Keratinocyte (primary cell): ENCODE measurements around the gene TBC1D2. TPM values are rescaled to one million over a fixed set of nuclear protein-coding genes. Genes with fewer than 3 reads are reported as not detected.
"Not testable (repeated sequence)": the region's sequence is repeated elsewhere in the genome, so short reads cannot be mapped to it uniquely, and the experiment has no call there.

ENCODE experiments used
- DNase-seq: peaks from one replicate; pipeline ENCODE4 v3.0.0-alpha.2; 2011; ENCODE audit warnings: low read depth, missing footprints, low spot score
- FAIRE-seq: peaks from 2 replicates; lab custom pipeline; 2011; peaks lifted over from hg19 to GRCh38; lab: Jason Lieb, UNC
- H2AFZ ChIP-seq: 2 replicates; pipeline ENCODE4 v1.6.0; 2012; ENCODE audit warnings: low read length, control low read depth, inconsistent platforms; ENCODE audit not compliant: control insufficient read depth
- H3K27ac ChIP-seq: 2 replicates; pipeline ENCODE4 v1.5.1; 2011; ENCODE audit warnings: low read length; ENCODE audit not compliant: control insufficient read depth, insufficient read depth
- H3K27me3 ChIP-seq: 3 replicates; pipeline ENCODE4 v1.6.0; 2011; ENCODE audit warnings: low read length; ENCODE audit not compliant: control insufficient read depth, insufficient read depth; ENCODE audit errors: extremely low read depth
- H3K36me3 ChIP-seq, 2 experiments: 2 replicates in 1 of 2; 3 replicates in 1 of 2; pipeline ENCODE4 v1.5.1; 2011; ENCODE audit warnings: low read length in 2 of 2, mild to moderate bottlenecking in 1 of 2; ENCODE audit not compliant: control insufficient read depth in 2 of 2, insufficient read depth in 2 of 2; ENCODE audit errors: extremely low read depth in 1 of 2
- H3K4me1 ChIP-seq: 3 replicates; pipeline ENCODE4 v1.5.1; 2011; ENCODE audit warnings: low read length; ENCODE audit not compliant: control insufficient read depth, insufficient read depth; ENCODE audit errors: extremely low read depth
- H3K4me2 ChIP-seq: 3 replicates; pipeline ENCODE4 v1.6.0; 2011; ENCODE audit warnings: low read depth, low read length; ENCODE audit not compliant: control insufficient read depth, insufficient read depth; ENCODE audit errors: extremely low read depth
- H3K4me3 ChIP-seq, 3 experiments: fragments of 200-600 bp in 1 of 3; sonication (generic) in 1 of 3; 2 replicates in 2 of 3; 3 replicates in 1 of 3; pipeline ENCODE4 v1.5.1; 2011 to 2016; ENCODE audit warnings: low read length in 3 of 3, mild to moderate bottlenecking in 3 of 3, control low read depth in 2 of 3, inconsistent platforms in 1 of 3, low read depth in 1 of 3, mixed read lengths in 1 of 3, mixed run types in 1 of 3, moderate library complexity in 1 of 3; ENCODE audit not compliant: control insufficient read depth in 2 of 3, insufficient read depth in 2 of 3; ENCODE audit errors: extremely low read depth in 1 of 3
- H3K79me2 ChIP-seq: 2 replicates; pipeline ENCODE4 v1.6.0; 2012; ENCODE audit warnings: low read length; ENCODE audit not compliant: control insufficient read depth, insufficient read depth
- H3K9ac ChIP-seq: 3 replicates; pipeline ENCODE4 v1.6.0; 2011; ENCODE audit warnings: low read length; ENCODE audit not compliant: control insufficient read depth, insufficient read depth; ENCODE audit errors: extremely low read depth
- H3K9me1 ChIP-seq: 3 replicates; pipeline ENCODE4 v1.6.0; 2011; ENCODE audit warnings: low read length; ENCODE audit not compliant: control insufficient read depth, insufficient read depth; ENCODE audit errors: extremely low read depth
- H3K9me3 ChIP-seq: 2 replicates; pipeline ENCODE4 v1.5.1; 2012; ENCODE audit warnings: low read depth, low read length; ENCODE audit not compliant: control insufficient read depth
- H4K20me1 ChIP-seq: 3 replicates; pipeline ENCODE4 v1.6.0; 2011; ENCODE audit warnings: low read length; ENCODE audit not compliant: control insufficient read depth, insufficient read depth; ENCODE audit errors: extremely low read depth
- CTCF ChIP-seq, 3 experiments: IDR thresholded peaks in 1 of 3; conservative IDR thresholded peaks in 1 of 3; optimal IDR thresholded peaks in 1 of 3; 2 replicates in 2 of 3; 3 replicates in 1 of 3; pipeline versions ENCODE3 to v1.5.1; 2011; ENCODE audit warnings: low read length in 3 of 3, mild to moderate bottlenecking in 3 of 3, moderate library complexity in 2 of 3, control low read depth in 1 of 3, inconsistent platforms in 1 of 3; ENCODE audit not compliant: insufficient read depth in 2 of 3; ENCODE audit errors: extremely low read depth in 1 of 3
- EZH2 ChIP-seq: IDR thresholded peaks from one replicate; pipeline ENCODE4 v1.6.1; 2012; ENCODE audit warnings: inconsistent platforms, mild to moderate bottlenecking, low read length, moderate library complexity
- dilution Hi-C: fragments of 300-500 bp; cut with MboI; formaldehyde crosslinking; loops from one replicate; pipeline ENCODE4 v1.7.0; 2020; ENCODE audit warnings: low sequenced_read_pairs; ENCODE audit not compliant: extremely low pct_ligation_motif_present
- polyA plus RNA-seq, 5 experiments: library from polyadenylated mRNA; depleted of rRNA in 3 of 5; stranded (reverse) in 3 of 5; stranded (forward) in 1 of 5; unstranded in 1 of 5; fragments of >200 nt; gene quantifications; 1 replicate in 1 of 5; 2 replicates in 3 of 5; 3 replicates in 1 of 5; pipeline versions ENCODE4 v1.2.1 to v1.2.3, GENCODE V29; 2011 to 2012; ENCODE audit warnings: missing spikeins in 2 of 5, low read depth in 1 of 5, low replicate concordance in 1 of 5

Gene TBC1D2
- polyA plus RNA-seq, 1 donor (not counting 4 experiments of a cell fraction or from before 2014, with no cell fraction given), result 59.2 TPM

DNA sequence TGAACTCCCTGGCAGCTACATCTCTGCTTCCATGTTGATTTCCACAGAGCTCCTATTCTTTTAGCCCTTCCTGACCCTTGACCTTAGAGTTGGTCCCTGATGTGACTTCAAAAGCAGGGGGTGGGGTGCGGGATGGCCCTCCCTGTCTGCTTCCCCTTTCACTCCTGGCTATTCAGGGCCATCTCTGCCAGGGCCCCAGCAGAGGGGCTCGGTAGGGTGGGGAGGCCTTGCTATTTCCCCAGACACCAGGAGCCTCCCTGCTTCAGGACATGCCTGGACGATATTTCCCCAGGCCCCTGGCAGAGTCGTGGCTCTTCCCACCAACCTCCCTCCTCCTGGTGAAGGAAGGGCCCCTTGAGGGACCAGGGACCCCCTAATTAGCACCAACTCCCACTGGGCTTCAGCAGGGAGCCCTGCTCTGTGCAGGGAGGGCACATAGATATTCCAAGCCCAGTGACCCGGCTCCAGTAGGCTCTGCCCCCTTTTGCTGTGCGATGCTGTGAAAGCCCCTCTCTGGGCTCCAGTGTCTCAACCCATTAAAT is 80.3 kb downstream of the TBC1D2 start:
- DNase-seq, result no peak
- H3K9me1 ChIP-seq, result peaks cover 5% of the 10 kb centered on the region
- FAIRE-seq, result no peak
- no peak overlapping the region for H3K4me3 ChIP-seq
- no peaks in the 10 kb centered on the region for H3K27me3 ChIP-seq
- no peak overlapping the region for H2AFZ ChIP-seq
- H3K27ac ChIP-seq, result no peak overlapping the region
- H4K20me1 ChIP-seq, result peaks cover 4% of the 10 kb centered on the region
- no peak for TF ChIP-seq CTCF (optimal IDR thresholded peaks at IDR 0.05 in 1 of 3, IDR thresholded peaks at IDR 0.05 in 1 of 3, conservative IDR thresholded peaks at IDR 0.05 in 1 of 3; ENCODE audit: extremely low read depth in 1 of 3, insufficient read depth in 2 of 3, low read length in 3 of 3)
- TF ChIP-seq EZH2, result no peak
- dilution Hi-C loops, result no loop called here
- H3K4me1 ChIP-seq, result peaks cover 7% of the 10 kb centered on the region
- H3K36me3 ChIP-seq, result peaks cover 0 to 1% of the 10 kb centered on the region in 2 experiments
- H3K79me2 ChIP-seq, result peaks cover 84% of the 10 kb centered on the region
- no peak overlapping the region for H3K9ac ChIP-seq
- no peaks in the 10 kb centered on the region for H3K9me3 ChIP-seq
- no peak overlapping the region for H3K4me2 ChIP-seq

- Histone ChIP-seq H3K4me1 (peaks cover 11% of the 10 kb centered on the region), H3K79me2 (peaks cover 85% of the 10 kb centered on the region)
- H3K9me3 ChIP-seq, DNase-seq, H3K4me3 ChIP-seq, H3K27me3 ChIP-seq, H2AFZ ChIP-seq, H3K27ac ChIP-seq, FAIRE-seq, H4K20me1 ChIP-seq, dilution Hi-C loops, H3K9me1 ChIP-seq, H3K9ac ChIP-seq, H3K36me3 ChIP-seq, H3K4me2 ChIP-seq: not testable (repeated sequence)
Measured at GRCh38 chr9:98174502-98174918, 80.9 kb downstream of the TBC1D2 start.

DNA sequence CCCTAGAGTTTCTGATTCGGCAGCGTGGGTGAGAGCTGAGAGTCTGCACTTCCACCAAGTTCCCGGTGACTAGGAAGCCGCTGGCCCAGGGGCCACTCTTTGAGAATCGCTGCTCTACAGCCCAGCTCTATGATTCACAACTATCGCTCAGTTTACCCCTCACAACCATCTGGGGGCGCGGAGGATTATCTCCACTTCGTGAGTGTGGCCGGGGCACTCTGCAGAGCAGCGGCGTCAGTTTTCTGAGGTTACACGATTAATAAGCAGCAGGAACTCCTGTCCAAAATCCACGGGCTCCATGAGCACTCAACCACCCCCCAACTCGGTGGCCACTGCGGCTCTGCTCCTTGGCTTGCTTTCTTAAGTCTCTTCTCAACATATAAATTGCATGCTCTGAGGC is 82.3 kb downstream of the TBC1D2 start:
- dilution Hi-C loops, result no loop called here
- no peak for TF ChIP-seq CTCF (optimal IDR thresholded peaks at IDR 0.05 in 1 of 3, IDR thresholded peaks at IDR 0.05 in 1 of 3, conservative IDR thresholded peaks at IDR 0.05 in 1 of 3; ENCODE audit: extremely low read depth in 1 of 3, insufficient read depth in 2 of 3, low read length in 3 of 3)
- TF ChIP-seq EZH2, result no peak
- FAIRE-seq (no peak), DNase-seq (no peak)
- Histone ChIP-seq H3K9me1 (peaks cover 10% of the 10 kb centered on the region), H4K20me1 (peaks cover 6% of the 10 kb centered on the region), H3K9me3 (no peaks in the 10 kb centered on the region), H3K79me2 (peaks cover 82% of the 10 kb centered on the region), H2AFZ (no peak overlapping the region), H3K36me3 (no peaks in the 10 kb centered on the region), H3K4me2 (no peak overlapping the region), H3K9ac (no peak overlapping the region), H3K4me1 (peaks cover 22% of the 10 kb centered on the region), H3K27me3 (no peaks in the 10 kb centered on the region), H3K4me3 (no peak overlapping the region), H3K27ac (no peak overlapping the region)
